HepG2 (cell line): ENCODE data around the gene KLF16. TPM values are rescaled to one million over a fixed set of nuclear protein-coding genes. Genes with fewer than 3 reads are reported as not detected.

Experiments
- AKAP8 ChIP-seq: sonication (generic); formaldehyde crosslinking; IDR thresholded peaks from 2 replicates; pipeline ENCODE4 v1.5.1; 2020; ENCODE audit warnings: mild to moderate bottlenecking, missing genetic modification reagents
- CBX2 ChIP-seq, 2 experiments: fragments of 200-600 bp in 1 of 2; sonication (generic); formaldehyde crosslinking in 1 of 2; IDR thresholded peaks; 2 replicates each; pipeline versions ENCODE4 v1.7.0 to v1.8.1; 2018 to 2022; ENCODE audit warnings: low read depth in 2 of 2, low read length in 1 of 2, mild to moderate bottlenecking in 1 of 2, missing genetic modification reagents in 1 of 2
- DMAP1 ChIP-seq: IDR thresholded peaks from 2 replicates; pipeline ENCODE4 v1.6.1; 2016
- HOXA7 ChIP-seq: sonication (generic); formaldehyde crosslinking; IDR thresholded peaks from 2 replicates; pipeline ENCODE4 v1.8.1; 2022; ENCODE audit warnings: mild to moderate bottlenecking, missing genetic modification reagents, moderate library complexity
- IRF2 ChIP-seq: IDR thresholded peaks from 2 replicates; pipeline ENCODE4 v1.6.1; 2018; ENCODE audit warnings: missing genetic modification reagents, missing compliant biosample characterization
- REXO4 ChIP-seq: sonication (generic); formaldehyde crosslinking; IDR thresholded peaks from 2 replicates; pipeline ENCODE4 v1.8.0; 2022; ENCODE audit warnings: missing genetic modification reagents, mild to moderate bottlenecking, borderline replicate concordance
- STAT5B ChIP-seq: sonication (generic); formaldehyde crosslinking; IDR thresholded peaks from 2 replicates; pipeline ENCODE4 v1.4.0; 2020; ENCODE audit warnings: missing genetic modification reagents
- TAF1 ChIP-seq: sonication (generic); formaldehyde crosslinking; IDR thresholded peaks from 2 replicates; pipeline ENCODE4 v1.4.0; 2020; ENCODE audit warnings: missing genetic modification reagents
- ZFP36L1 ChIP-seq: sonication (generic); formaldehyde crosslinking; IDR thresholded peaks from 2 replicates; pipeline ENCODE4 v1.8.0; 2022; ENCODE audit warnings: mild to moderate bottlenecking, missing genetic modification reagents, moderate library complexity
- ZFP62 ChIP-seq: sonication (generic); formaldehyde crosslinking; IDR thresholded peaks from 2 replicates; pipeline ENCODE4 v1.4.0; 2020; ENCODE audit warnings: missing genetic modification reagents
- ZNF496 ChIP-seq: sonication (generic); formaldehyde crosslinking; IDR thresholded peaks from 2 replicates; pipeline ENCODE4 v1.8.1; 2023; ENCODE audit warnings: mild to moderate bottlenecking, moderate library complexity, missing genetic modification reagents; ENCODE audit not compliant: insufficient replicate concordance
- ZNF572 ChIP-seq: sonication (generic); formaldehyde crosslinking; IDR thresholded peaks from 2 replicates; pipeline ENCODE4 v1.5.1; 2020; ENCODE audit warnings: mild to moderate bottlenecking, missing genetic modification reagents
- ZNF670 ChIP-seq: sonication (generic); formaldehyde crosslinking; IDR thresholded peaks from 2 replicates; pipeline ENCODE4 v1.8.0; 2022; ENCODE audit warnings: mild to moderate bottlenecking, missing genetic modification reagents, borderline replicate concordance
- ZNF839 ChIP-seq: sonication (generic); formaldehyde crosslinking; IDR thresholded peaks from 2 replicates; pipeline ENCODE4 v1.4.0; 2020; ENCODE audit warnings: missing genetic modification reagents, mild to moderate bottlenecking, borderline replicate concordance
- ZNF841 ChIP-seq: sonication (generic); formaldehyde crosslinking; IDR thresholded peaks from 2 replicates; pipeline ENCODE4 v1.8.1; 2023; ENCODE audit warnings: missing genetic modification reagents, borderline replicate concordance
- ZSCAN12 ChIP-seq: sonication (generic); formaldehyde crosslinking; IDR thresholded peaks from 2 replicates; pipeline ENCODE4 v1.9.0; 2021; ENCODE audit warnings: mild to moderate bottlenecking, missing genetic modification reagents
- polyA plus RNA-seq, 8 experiments: library from polyadenylated mRNA; depleted of rRNA in 3 of 8; stranded (reverse) in 7 of 8; unstranded in 1 of 8; fragments of >200 nt; fragmentation: Illumina TruSeq in 4 of 8; extraction: Trizol in 4 of 8; gene quantifications; 2 replicates each; pipeline versions ENCODE4 v1.2.1 to v1.2.3, GENCODE V29; 2011 to 2016; ENCODE audit warnings: low read depth in 4 of 8, missing spikeins in 1 of 8, mixed read lengths in 1 of 8; ENCODE audit not compliant: insufficient read depth in 1 of 8
- total RNA-seq, 5 experiments: library from RNA; depleted of rRNA; stranded (reverse); fragments of >200 nt; fragmentation: Illumina TruSeq; extraction: Trizol; gene quantifications; 2 replicates each; pipeline ENCODE4 v1.2.3, GENCODE V29; 2016; ENCODE audit warnings: low read depth in 1 of 5
- TF ChIP-seq, protein P1 (sequence below): sonication (generic); formaldehyde crosslinking; IDR thresholded peaks from 2 replicates; pipeline ENCODE4 v1.5.0; 2020; ENCODE audit warnings: missing genetic modification reagents, mild to moderate bottlenecking, borderline replicate concordance
- TF ChIP-seq, protein P2 (sequence below): sonication (generic); formaldehyde crosslinking; IDR thresholded peaks from 2 replicates; pipeline ENCODE4 v1.4.0; 2020; ENCODE audit warnings: missing genetic modification reagents
- TF ChIP-seq, protein P3 (sequence below): sonication (generic); formaldehyde crosslinking; IDR thresholded peaks from 2 replicates; pipeline ENCODE4 v1.5.1; 2020; ENCODE audit warnings: mild to moderate bottlenecking, missing genetic modification reagents, borderline replicate concordance

KLF16 gene
- total and polyA plus RNA-seq, 2 of the 13 experiments (the other 11 are each of a cell fraction or from before 2014, with no cell fraction given), result 3.5 to 6.7 TPM

DNA sequence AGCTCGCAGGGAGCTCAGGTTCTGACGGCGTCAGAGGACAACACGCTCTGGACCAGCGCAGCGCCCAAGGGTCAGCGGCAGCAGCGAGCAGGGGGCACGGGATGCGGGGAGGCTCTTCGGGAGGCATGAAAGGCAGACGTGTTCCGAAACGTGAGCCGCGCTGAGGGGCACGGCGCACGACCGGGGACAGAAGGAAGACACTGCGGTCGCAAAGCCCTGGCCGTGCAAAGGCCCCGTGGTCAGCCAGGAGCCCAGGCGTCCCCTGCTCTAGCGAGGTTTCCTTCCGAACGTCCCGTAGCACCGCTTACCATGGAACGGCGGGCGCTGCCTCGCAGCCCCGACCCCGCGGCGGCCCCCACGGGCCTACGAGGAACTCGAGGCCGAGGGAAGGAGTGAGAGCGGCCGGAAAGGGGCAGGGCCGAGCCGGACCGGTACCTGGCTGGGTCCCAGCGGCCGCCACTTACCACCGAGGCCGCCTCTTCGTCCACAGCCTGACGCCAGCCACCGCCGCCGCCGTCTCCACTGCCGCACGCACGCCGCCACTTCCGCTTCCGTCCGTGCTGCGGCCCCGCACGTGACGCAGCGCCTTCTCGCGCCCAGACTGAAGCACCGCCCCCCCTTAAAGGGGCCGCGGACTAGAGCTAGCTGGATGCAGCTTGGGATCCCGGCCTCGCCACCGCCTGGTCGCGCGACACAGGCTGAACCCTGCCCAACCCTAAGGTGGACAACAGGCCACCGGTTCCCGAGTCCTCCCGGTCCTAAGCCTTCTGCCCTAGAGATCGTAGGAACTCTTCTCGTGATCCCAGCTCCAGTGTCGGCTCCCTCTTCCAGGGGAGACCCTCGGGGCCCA lies 12.5 kb upstream of the KLF16 start (continued):
- no peak for TF ChIP-seq ZNF496 (CRISPR knock-in tag)
- TF ChIP-seq ZNF670 (CRISPR knock-in tag), result no peak
- TF ChIP-seq ZNF841, result no peak
- no peak for TF ChIP-seq CBX2 (IDR thresholded peaks at IDR 0.05; ENCODE audit: low read depth, low read length)
- TF ChIP-seq CBX2 (CRISPR knock-in tag; IDR thresholded peaks at IDR 0.05; ENCODE audit: low read depth), result no peak
- TF ChIP-seq, protein P1, sequence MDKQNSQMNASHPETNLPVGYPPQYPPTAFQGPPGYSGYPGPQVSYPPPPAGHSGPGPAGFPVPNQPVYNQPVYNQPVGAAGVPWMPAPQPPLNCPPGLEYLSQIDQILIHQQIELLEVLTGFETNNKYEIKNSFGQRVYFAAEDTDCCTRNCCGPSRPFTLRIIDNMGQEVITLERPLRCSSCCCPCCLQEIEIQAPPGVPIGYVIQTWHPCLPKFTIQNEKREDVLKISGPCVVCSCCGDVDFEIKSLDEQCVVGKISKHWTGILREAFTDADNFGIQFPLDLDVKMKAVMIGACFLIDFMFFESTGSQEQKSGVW (CRISPR knock-in tag), result no peak
- TF ChIP-seq ZSCAN12 (CRISPR knock-in tag), result 0 out of 2 replicates have a peak, but pooled peaks have one; percentile 72
- TF ChIP-seq IRF2 (CRISPR knock-in tag), result peak; percentile 92
- TF ChIP-seq, protein P2, sequence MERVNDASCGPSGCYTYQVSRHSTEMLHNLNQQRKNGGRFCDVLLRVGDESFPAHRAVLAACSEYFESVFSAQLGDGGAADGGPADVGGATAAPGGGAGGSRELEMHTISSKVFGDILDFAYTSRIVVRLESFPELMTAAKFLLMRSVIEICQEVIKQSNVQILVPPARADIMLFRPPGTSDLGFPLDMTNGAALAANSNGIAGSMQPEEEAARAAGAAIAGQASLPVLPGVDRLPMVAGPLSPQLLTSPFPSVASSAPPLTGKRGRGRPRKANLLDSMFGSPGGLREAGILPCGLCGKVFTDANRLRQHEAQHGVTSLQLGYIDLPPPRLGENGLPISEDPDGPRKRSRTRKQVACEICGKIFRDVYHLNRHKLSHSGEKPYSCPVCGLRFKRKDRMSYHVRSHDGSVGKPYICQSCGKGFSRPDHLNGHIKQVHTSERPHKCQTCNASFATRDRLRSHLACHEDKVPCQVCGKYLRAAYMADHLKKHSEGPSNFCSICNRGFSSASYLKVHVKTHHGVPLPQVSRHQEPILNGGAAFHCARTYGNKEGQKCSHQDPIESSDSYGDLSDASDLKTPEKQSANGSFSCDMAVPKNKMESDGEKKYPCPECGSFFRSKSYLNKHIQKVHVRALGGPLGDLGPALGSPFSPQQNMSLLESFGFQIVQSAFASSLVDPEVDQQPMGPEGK (CRISPR knock-in tag), result peak; percentile 72
- 0 out of 2 replicates have a peak, but pooled peaks have one; percentile 39 for TF ChIP-seq ZNF572
- no peak for TF ChIP-seq STAT5B (CRISPR knock-in tag)
- peak; percentile 100 for TF ChIP-seq AKAP8 (CRISPR knock-in tag)
- 0 out of 2 replicates have a peak, but pooled peaks have one; percentile 19 for TF ChIP-seq REXO4
- TF ChIP-seq ZFP62 (CRISPR knock-in tag), result no peak
- TF ChIP-seq HOXA7 (CRISPR knock-in tag), result no peak
- no peak for TF ChIP-seq ZNF839 (CRISPR knock-in tag)
- TF ChIP-seq, protein P3, sequence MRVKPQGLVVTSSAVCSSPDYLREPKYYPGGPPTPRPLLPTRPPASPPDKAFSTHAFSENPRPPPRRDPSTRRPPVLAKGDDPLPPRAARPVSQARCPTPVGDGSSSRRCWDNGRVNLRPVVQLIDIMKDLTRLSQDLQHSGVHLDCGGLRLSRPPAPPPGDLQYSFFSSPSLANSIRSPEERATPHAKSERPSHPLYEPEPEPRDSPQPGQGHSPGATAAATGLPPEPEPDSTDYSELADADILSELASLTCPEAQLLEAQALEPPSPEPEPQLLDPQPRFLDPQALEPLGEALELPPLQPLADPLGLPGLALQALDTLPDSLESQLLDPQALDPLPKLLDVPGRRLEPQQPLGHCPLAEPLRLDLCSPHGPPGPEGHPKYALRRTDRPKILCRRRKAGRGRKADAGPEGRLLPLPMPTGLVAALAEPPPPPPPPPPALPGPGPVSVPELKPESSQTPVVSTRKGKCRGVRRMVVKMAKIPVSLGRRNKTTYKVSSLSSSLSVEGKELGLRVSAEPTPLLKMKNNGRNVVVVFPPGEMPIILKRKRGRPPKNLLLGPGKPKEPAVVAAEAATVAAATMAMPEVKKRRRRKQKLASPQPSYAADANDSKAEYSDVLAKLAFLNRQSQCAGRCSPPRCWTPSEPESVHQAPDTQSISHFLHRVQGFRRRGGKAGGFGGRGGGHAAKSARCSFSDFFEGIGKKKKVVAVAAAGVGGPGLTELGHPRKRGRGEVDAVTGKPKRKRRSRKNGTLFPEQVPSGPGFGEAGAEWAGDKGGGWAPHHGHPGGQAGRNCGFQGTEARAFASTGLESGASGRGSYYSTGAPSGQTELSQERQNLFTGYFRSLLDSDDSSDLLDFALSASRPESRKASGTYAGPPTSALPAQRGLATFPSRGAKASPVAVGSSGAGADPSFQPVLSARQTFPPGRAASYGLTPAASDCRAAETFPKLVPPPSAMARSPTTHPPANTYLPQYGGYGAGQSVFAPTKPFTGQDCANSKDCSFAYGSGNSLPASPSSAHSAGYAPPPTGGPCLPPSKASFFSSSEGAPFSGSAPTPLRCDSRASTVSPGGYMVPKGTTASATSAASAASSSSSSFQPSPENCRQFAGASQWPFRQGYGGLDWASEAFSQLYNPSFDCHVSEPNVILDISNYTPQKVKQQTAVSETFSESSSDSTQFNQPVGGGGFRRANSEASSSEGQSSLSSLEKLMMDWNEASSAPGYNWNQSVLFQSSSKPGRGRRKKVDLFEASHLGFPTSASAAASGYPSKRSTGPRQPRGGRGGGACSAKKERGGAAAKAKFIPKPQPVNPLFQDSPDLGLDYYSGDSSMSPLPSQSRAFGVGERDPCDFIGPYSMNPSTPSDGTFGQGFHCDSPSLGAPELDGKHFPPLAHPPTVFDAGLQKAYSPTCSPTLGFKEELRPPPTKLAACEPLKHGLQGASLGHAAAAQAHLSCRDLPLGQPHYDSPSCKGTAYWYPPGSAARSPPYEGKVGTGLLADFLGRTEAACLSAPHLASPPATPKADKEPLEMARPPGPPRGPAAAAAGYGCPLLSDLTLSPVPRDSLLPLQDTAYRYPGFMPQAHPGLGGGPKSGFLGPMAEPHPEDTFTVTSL, result no peak
- peak; percentile 79 for TF ChIP-seq DMAP1
- TF ChIP-seq ZFP36L1 (CRISPR knock-in tag), result peak; percentile 89; the same call in 1 of the 2 replicates
- TF ChIP-seq TAF1 (CRISPR knock-in tag), result peak; percentile 91
